NCI-H345 treated with DMSO at 0.1 percent for 48 hours (cell line): Measurements from ENCODE around the gene ZNF385A.
"Not testable (repeated sequence)": the region's sequence is repeated elsewhere in the genome, so short reads cannot be mapped to it uniquely, and the experiment has no call there.

ENCODE experiments used
- DNase-seq: peaks from one replicate; lab custom pipeline; 2025; ENCODE audit not compliant: unreplicated experiment; lab: John Stamatoyannopoulos, UW

The ZNF385A gene

DNA sequence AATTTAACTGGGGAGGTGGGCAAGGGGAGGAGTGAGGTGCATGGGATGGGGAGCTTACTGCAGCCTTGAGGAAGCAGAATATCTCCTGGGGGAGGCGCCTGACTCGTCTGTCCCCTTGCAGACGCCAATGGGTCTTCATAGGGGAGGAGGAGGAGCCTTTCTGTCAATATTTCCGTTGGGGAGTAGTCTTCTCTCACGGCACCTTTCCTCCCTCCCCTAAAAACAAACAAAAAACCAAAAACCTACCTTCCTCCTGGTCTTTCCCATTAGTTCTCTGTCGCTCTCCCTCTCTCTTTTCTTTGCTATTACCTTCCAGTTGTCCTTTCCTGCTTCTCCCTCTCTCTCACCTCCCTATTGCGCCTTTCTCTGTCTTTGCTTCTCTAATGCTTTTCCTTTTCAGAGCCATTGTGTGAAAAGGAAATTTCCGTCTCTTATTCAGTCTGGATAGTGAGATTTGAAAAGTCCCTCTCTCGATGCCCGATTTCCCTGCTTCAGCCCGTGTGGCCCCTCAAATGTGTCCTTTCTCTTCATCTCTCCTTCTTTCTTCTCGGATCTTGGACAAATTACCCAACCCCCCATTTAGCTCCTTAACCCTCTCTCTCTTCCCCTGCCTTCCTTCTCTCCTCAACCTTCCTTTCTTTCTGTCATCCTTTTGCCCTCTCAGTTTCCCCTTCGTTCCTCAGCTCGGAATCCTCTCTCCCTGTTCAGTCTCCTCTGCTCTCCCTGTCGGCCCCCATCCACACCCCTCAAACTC lies 26.2 kb downstream of the ZNF385A start:
- DNase-seq: peak; percentile 8

DNA sequence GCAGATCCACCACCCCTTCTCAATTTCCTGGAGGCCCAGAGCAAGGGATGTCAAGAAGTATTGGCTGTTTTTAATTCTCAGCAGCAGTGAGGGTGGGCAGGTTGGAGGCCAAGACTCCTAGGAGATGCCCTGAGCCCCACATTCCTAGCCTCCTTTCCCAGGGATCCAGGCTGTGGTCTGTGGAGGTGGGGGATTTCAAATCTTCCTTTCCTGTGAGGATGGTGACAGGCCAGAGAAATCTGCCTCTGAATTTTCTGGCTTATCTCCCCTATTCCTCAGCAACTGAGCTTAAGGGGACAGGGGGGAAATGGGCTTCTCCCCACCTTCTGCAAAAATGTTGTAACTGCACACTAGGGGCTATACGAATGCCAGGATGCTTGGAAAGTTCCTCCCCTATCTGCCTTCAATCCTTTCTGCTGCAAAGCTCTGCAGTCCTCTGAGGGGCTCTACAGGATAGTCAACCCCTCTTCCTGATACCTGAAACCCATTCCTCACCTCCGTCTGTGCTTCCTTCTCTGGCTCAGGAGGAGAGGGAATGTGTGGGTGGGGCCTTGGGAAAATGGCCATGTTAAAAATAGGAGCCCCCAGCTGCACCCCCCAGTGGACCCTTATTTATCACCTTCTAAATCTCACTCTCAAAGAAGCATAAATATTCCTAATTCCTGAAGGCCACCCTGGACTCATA lies 26.9 kb downstream of the ZNF385A start:
- DNase-seq: no peak

GRCh38 chr12:54356951-54357356 lies 27.6 kb downstream of the ZNF385A start:
- no peak for DNase-seq

- DNase-seq: no peak
These were observed 28.3 kb downstream of the ZNF385A start for GRCh38 chr12:54356228-54356627.

GRCh38 chr12:54355104-54355815 lies 29.3 kb downstream of the ZNF385A start:
- no peak for DNase-seq

- DNase-seq: not testable (repeated sequence)
These were observed 30.3 kb downstream of the ZNF385A start for GRCh38 chr12:54354271-54354670.

DNA sequence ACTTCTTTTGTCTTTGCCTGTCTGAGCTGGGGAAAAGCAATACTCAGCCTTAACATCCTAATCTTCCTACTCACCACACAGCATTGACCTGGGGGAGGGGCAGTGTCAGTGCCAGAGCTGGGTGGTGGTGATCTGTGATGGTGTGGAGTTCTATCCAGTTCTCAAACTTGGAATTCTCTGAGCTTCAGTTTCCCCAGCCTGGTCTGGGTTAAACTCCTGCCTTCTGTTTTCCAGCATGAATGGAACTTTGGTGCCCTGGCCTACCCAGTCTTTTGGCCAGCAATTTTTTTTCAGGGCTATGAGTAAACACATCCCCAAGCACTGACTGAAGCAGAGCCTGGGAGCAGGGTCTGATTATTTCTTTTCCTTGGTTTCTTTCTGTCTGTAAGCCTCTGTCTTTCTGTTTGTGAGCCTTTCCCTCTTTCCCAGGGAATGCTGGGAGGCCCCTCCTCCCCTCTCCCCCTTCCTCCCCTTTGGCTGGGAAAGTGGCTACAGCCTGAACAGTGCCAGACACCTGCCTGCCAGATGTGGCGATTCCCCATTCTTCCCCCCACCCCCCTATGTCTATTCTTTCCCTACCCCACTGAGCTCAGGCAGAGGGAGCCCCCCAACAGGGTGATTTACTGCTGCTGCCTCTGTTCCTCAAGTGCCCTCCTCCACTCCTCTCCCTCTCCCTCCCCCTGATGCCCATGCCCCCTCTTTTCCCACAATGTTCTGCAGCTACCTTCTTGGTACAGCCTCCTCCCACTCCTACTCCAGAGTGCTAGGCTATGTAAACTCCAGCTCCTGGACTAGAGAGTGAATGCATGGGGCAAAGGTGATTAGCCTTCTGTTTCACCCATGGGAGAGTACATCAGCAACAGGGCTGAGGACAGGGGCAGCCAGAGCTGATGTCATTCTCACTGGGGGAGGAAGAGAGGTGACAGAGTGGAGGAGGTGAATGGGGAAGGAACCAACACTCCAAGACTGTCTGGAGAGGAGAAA lies 31.4 kb downstream of the ZNF385A start:
- DNase-seq: peak; percentile 38

GRCh38 chr12:54352022-54352531 lies 32.5 kb downstream of the ZNF385A start:
- peak; percentile 52 for DNase-seq

DNA sequence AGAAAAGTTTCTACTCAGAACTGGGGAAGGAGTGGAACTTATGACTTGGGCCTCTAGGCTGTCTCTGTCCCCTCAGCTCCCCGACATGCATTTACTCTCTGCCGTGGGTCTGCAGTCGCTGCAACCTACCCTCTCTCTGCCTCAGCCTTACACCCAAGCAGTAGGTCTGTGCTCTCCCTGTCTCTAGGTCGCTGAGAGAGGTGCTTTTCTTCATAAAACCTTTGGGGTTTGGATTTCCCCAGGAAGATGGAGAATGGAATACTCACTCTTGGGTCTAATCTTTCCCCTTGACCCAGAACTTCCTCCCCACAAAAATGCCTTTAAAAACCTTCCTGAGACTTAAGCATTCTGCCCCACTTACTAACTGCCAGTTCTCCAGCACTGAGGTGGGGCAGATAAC lies 33.2 kb downstream of the ZNF385A start:
- DNase-seq: no peak

DNA sequence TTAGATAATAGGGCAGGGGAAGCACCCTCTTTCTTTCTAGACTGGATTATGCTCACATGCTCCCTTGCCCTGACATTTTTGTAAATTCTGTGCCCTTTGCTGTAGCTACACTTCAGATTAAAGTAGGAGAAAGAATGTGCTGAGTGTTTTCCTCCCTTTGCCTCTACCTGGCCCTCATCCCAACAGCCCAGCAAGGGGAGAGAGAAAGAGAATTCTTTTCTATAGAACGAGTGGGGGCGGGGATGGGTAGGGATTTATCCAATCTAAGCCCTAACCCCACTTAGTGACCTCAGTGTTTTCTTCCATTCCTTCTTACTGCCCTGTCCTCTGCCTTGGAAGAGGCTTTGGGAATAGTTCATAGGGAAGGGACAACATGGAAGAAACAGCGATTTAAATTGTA lies 33.8 kb downstream of the ZNF385A start:
- no peak for DNase-seq

DNA sequence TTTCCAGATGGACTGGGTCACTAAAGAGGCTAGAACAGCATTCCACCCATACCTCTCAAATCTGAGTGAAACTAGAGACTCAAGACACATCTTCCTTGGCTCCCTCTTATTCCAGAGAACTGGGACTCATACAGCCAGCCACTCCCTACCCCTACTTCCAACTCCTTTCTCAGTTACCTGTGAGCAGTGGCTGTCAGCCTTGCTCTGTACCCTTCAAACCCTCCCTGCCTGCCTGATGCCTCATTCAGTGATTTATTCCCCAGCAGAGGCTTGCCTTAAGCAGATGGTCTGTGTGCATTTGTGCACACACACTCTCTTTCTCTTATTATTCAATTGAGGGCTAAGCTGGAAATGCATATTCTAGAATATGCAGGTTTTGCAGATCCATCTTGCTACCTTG lies 34.9 kb downstream of the ZNF385A start:
- DNase-seq: no peak

- no peak for DNase-seq
These were observed 35.5 kb downstream of the ZNF385A start for GRCh38 chr12:54349036-54349435.

- DNase-seq: no peak
These were observed 42.9 kb downstream of the ZNF385A start for GRCh38 chr12:54341378-54342300.

- no peak for DNase-seq
These were observed 43.7 kb downstream of the ZNF385A start for GRCh38 chr12:54340846-54341245.

DNA sequence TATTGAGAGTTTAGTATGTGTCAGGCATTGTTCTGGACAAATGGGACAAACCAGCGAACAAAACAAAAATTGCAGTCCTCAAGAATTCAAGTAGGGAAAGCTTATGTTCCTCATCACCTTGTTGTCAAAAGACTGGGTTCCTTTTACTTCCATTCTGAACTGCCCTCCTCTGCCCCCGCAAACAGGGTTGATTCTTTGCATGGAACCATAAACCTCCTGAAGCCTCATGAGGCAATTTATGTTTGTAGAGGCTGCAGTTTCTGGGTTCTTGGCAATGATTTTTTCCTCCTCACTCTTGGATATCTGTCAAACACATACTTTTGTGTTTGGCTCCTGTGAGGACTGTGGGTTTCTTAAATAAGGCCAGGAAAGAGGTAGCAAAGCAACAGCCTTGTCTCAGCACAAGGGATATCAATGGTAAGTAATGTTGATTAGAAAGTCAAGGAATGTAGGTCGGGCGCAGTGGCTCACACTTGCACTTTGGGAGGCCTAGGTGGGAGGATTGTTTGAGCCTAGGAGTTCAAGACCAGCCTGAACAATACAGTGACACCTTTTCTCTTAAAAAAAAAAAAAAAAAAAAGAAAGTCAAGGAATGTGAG lies 45.7 kb downstream of the ZNF385A start:
- no peak for DNase-seq

DNA sequence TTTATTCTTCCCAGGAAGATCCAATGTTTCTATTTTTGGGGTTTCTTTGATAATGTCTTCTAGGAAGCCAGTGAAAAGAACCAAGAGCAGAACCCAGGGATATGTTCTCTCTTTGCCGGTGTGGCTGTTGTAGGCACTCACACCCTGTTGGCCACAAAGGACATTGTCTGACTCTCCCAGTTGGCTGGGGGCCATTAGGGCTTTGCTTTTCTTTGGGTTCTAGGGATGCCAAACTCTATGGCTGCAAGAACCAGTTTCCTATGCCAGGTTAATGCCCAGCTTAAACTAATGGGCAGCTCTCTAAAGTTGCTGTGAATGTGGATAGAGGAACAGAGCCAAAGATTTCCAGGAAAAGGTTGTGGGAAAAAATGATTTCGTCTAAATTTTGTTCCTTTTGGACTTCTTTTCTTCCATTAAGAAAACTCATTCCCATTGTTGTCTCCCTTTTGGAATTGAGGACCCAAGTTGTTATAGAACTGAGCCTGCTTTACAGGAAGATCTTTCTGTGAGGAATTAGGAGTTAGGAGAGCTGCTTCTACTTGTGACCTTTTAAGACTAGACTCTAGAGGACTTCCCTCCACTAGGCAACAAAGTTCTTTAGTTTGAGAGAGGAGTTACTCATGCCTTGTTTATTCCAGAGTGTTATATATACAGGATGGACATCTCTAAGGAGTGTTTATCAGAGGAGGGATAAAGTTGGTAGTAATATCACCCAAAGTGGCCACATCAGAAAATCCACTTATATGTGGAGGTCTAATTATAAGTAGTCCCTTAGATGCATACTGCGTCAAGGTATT lies 46.5 kb downstream of the ZNF385A start:
- DNase-seq: no peak

DNA sequence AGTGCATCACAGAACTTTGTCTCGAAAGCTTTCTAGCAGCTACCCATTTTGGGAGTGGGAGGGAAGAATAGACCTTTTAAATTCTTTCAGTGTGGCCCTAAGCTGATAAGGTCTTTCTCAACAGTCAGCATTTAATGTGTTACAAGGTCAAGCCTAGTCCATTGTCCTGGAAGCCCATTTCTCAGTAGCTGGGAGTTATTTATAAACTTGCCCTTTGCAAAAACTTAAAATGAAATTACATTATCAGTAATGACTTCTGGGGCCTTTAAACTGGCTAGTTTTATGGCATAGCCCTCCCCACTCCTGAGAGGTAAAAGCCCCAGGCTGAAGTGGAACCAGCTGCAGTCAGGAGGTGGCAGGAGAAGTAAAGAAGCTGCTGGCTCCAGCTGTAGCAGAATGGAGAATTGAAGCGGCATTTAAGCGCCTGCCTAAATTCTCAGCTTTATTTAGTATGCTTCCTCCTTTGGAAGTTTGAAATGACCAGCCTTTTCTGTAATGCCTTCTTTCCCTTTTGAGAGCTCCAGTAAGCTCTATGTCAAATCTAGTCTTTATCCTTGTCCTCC lies 47.2 kb downstream of the ZNF385A start:
- no peak for DNase-seq

GRCh38 chr12:54333420-54334034 lies 51.0 kb downstream of the ZNF385A start:
- DNase-seq: no peak
